Natural killer cell treated with Interleukin-12 subunit alpha and Interleukin-12 subunit beta and Interleukin-15 and Interleukin-18, amount 100 ng/mL, for 72 hours (primary cell): Measurements from ENCODE around the gene HINT1. TPM values are rescaled to one million over a fixed set of nuclear protein-coding genes. Genes with fewer than 3 reads are reported as not detected.

Experiments
- ATAC-seq, 2 donors: fragments of 150-1000 bp; cut with Tn5 transposase in 1 of 2; sonication (Bioruptor Pico), chemical (Tn5 transposase) in 1 of 2; 2 replicates each; pipeline ENCODE4 v1.10.0; 2021
- DNase-seq: peaks from one replicate; pipeline ENCODE4 v3.0.0; 2022; ENCODE audit warnings: low spot score
- H3K27ac Mint-ChIP-seq, 2 donors: 1 replicate in 1 of 2; 2 replicates in 1 of 2; pipeline ENCODE4 v1.8.0; 2022; ENCODE audit warnings: mixed read lengths in 2 of 2, mild to moderate bottlenecking in 1 of 2, moderate library complexity in 1 of 2
- H3K27me3 Mint-ChIP-seq, 2 donors: 1 replicate in 1 of 2; 2 replicates in 1 of 2; pipeline ENCODE4 v1.8.0; 2022; ENCODE audit warnings: mixed read lengths in 2 of 2
- H3K36me3 Mint-ChIP-seq: one replicate; pipeline ENCODE4 v1.8.0; 2022; ENCODE audit warnings: mixed read lengths
- H3K4me1 Mint-ChIP-seq, 2 donors: 1 replicate in 1 of 2; 2 replicates in 1 of 2; pipeline ENCODE4 v1.8.0; 2022; ENCODE audit warnings: low read depth in 2 of 2, mixed read lengths in 2 of 2, mild to moderate bottlenecking in 1 of 2
- H3K4me3 Mint-ChIP-seq: one replicate; pipeline ENCODE4 v1.8.0; 2022; ENCODE audit warnings: mixed read lengths
- H3K9me3 Mint-ChIP-seq: 2 replicates; pipeline ENCODE4 v1.8.0; 2022; ENCODE audit warnings: mixed read lengths
- total RNA-seq, 2 donors: library from RNA; stranded (reverse); gene quantifications; one replicate each; pipeline ENCODE4 v1.2.3, GENCODE V29; 2022

The HINT1 gene
- total RNA-seq = 100 to 1,000 TPM; 219 to 287 TPM

GRCh38 chr5:131165119-131165727 is at the start of gene HINT1:
Gene HINT1, minus strand, starts transcription at chr5:131165256. Its CDS starts 51 bp downstream, at chr5:131165205.
- H3K36me3 Mint-ChIP-seq = peaks cover 19% of the 10 kb centered on the region
- ATAC-seq (peak; percentile 94), DNase-seq (peak; percentile 95)
- H3K27me3 Mint-ChIP-seq = no peaks in the 10 kb centered on the region
- no peaks in the 10 kb centered on the region for H3K9me3 Mint-ChIP-seq
- H3K4me3 Mint-ChIP-seq = peak within 1 kb of the TSS; percentile 96
- peaks cover 26 to 49% of the 10 kb centered on the region in 2 donors for H3K4me1 Mint-ChIP-seq
- H3K27ac Mint-ChIP-seq = peak within 1 kb of the TSS; percentile 91 to 95

DNA sequence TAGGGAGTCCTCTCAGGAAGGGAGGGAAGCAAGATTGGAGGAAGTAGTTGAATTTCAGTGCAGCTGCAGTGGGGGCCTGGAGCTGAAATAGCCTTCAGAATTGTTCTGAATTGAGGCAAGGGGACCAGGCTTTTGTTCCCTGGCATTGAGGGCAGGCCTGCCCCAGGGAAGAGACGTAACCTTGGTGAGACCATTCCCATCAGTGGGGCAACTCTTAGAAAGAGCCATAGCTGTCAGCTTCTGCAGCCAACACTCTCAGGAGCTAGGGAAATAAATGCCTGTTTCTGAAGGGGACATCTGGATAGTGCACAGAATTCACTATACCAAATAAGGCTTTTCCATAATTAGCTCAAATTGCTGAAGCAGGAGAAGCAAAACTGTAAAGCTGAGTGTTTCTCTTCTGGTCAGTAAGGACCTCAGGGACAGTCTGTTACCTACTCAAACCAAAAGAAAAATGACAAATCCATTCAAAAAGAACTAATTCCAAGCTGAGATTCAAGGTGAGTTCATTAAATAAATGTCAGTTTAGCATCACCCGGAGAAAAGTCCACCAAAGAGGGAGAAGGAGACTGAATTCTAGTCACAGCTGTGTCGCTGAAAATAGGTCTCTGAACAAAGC is 49.7 kb upstream of the HINT1 start:
- H3K4me1 Mint-ChIP-seq = peaks cover 11 to 26% of the 10 kb centered on the region in 2 donors
- no peaks in the 10 kb centered on the region for H3K9me3 Mint-ChIP-seq
- H3K36me3 Mint-ChIP-seq = no peaks in the 10 kb centered on the region
- H3K27me3 Mint-ChIP-seq = no peaks in the 10 kb centered on the region
- peak overlapping the region in 1 of 2 donors; percentile 15 for H3K27ac Mint-ChIP-seq
- DNase-seq (no peak), ATAC-seq (no peak)
- H3K4me3 Mint-ChIP-seq = no peak overlapping the region

DNA sequence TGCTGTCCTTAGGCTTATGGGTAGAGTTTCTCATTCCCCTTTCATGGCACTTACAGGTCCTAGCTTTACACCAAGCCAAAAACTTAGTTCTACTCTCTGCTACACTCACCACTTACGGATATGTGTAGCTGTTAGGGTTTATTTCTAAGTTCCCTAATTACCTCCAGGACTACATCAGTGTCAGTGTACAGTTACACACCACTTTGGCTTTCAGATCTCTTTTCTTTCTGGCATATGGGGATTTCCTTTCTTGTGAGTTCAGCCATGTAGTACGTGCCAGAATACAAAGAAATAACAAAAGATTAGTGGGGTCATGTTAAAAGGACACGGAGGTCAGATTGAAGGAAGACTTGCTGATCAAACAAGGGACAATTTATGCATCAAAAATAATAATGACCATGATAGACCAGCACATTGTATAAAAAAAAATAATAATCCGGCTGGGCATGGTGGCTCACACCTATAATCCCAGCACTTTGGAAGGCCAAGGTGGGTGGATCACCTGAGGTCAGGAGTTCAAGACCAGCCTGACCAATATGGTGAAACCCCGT is 47.5 kb upstream of the HINT1 start:
- Mint-ChIP-seq H3K4me1 (peaks cover 21 to 32% of the 10 kb centered on the region in 2 donors), H3K9me3 (no peaks in the 10 kb centered on the region)

GRCh38 chr5:131211669-131212068 is 46.6 kb upstream of the HINT1 start:
- Mint-ChIP-seq H3K27me3 (no peaks in the 10 kb centered on the region), H3K4me3 (no peak overlapping the region), H3K9me3 (no peaks in the 10 kb centered on the region), H3K4me1 (peaks cover 30 to 40% of the 10 kb centered on the region in 2 donors), H3K36me3 (no peaks in the 10 kb centered on the region), H3K27ac (peak overlapping the region; percentile 91 to 95)
- DNase-seq (no peak), ATAC-seq (no peak)

More for the DNA sequence above, 47.5 kb upstream of the HINT1 start:
- no peak for ATAC-seq
- H3K4me3 Mint-ChIP-seq = no peak overlapping the region
- DNase-seq = no peak
- H3K27me3 Mint-ChIP-seq = no peaks in the 10 kb centered on the region
- no peaks in the 10 kb centered on the region for H3K36me3 Mint-ChIP-seq
- H3K27ac Mint-ChIP-seq = peak overlapping the region in 1 of 2 donors; percentile 36

DNA sequence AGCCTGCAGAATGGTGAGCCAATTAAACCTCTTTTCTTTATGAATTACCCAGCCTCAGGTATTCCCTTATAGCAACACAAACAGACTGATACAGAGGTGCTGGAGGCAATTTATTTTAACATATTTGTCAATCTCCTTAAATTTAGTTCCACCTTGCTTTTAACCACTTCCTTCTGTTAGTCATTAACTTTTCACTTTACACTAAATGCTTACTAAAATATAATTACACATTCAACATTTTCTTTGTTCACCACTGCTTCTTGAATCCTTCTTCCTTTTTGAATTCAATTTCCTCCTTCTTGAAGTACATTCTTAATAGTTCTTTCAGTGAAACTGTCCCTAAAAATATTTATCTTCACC is 45.1 kb upstream of the HINT1 start:
- no peaks in the 10 kb centered on the region for H3K36me3 Mint-ChIP-seq
- peak overlapping the region; percentile 91 to 95 for H3K27ac Mint-ChIP-seq
- H3K4me1 Mint-ChIP-seq = peaks cover 39 to 43% of the 10 kb centered on the region in 2 donors
- DNase-seq (no peak), ATAC-seq (peak in 1 of 2 donors; percentile 23)
- peak overlapping the region; percentile 90 for H3K4me3 Mint-ChIP-seq
- H3K27me3 Mint-ChIP-seq = no peaks in the 10 kb centered on the region
- no peaks in the 10 kb centered on the region for H3K9me3 Mint-ChIP-seq

DNA sequence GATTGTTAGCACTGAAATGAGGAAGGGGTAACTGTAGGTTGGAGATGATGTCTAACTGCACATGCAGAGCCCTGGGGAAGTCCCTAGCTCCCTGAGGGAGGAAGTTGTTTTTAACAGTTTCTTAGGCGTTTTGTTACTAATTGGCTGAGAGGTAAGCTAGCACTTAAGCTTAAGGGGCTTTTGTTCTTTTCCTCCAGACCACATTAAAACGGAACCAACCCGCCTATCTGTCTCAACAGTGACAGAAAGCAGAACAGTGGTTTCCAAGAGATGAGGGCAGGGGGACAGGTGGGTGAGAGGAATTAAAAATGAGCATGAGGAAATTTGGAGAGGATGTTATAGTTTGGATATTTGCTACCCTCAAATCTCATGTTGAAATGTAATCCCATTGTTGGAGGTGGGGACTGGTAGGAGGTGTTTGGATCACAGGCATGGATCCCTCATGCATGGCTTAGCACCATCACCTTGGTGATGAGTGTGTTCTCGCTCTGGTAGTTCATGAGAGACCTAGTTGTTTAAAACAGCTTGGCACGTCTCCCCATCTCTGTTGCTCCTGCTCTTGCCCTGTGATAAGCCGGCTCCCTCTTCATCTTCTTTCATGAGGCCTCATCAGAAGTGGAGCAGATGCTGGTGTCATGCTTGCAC is 44.6 kb upstream of the HINT1 start:
- peak overlapping the region; percentile 90 for H3K4me3 Mint-ChIP-seq
- peaks cover 39 to 43% of the 10 kb centered on the region in 2 donors for H3K4me1 Mint-ChIP-seq
- no peaks in the 10 kb centered on the region for H3K36me3 Mint-ChIP-seq
- no peaks in the 10 kb centered on the region for H3K9me3 Mint-ChIP-seq
- H3K27me3 Mint-ChIP-seq = no peaks in the 10 kb centered on the region
- ATAC-seq (peak; percentile 93), DNase-seq (peak; percentile 71)
- H3K27ac Mint-ChIP-seq = peak overlapping the region; percentile 91 to 95

GRCh38 chr5:131209175-131209505 is 44.1 kb upstream of the HINT1 start:
- no peaks in the 10 kb centered on the region for H3K9me3 Mint-ChIP-seq
- H3K27ac Mint-ChIP-seq = peak overlapping the region; percentile 91 to 95
- no peak for DNase-seq
- H3K36me3 Mint-ChIP-seq = no peaks in the 10 kb centered on the region
- no peaks in the 10 kb centered on the region for H3K27me3 Mint-ChIP-seq
- H3K4me1 Mint-ChIP-seq = peaks cover 39 to 40% of the 10 kb centered on the region in 2 donors
- no peak for ATAC-seq
- peak overlapping the region; percentile 90 for H3K4me3 Mint-ChIP-seq

- DNase-seq (no peak), ATAC-seq (peak; percentile 72 to 75)
- Mint-ChIP-seq H3K4me3 (peak overlapping the region; percentile 63), H3K36me3 (no peaks in the 10 kb centered on the region), H3K27me3 (no peaks in the 10 kb centered on the region), H3K27ac (peak overlapping the region; percentile 31 to 69), H3K4me1 (peaks cover 36 to 39% of the 10 kb centered on the region in 2 donors), H3K9me3 (no peaks in the 10 kb centered on the region)
These were observed 41.7 kb upstream of the HINT1 start for GRCh38 chr5:131206772-131207171.

- peaks cover 33 to 39% of the 10 kb centered on the region in 2 donors for H3K4me1 Mint-ChIP-seq
- H3K36me3 Mint-ChIP-seq = no peaks in the 10 kb centered on the region
- no peaks in the 10 kb centered on the region for H3K9me3 Mint-ChIP-seq
- peak overlapping the region; percentile 31 to 72 for H3K27ac Mint-ChIP-seq
- DNase-seq = no peak
- no peak for ATAC-seq
- H3K4me3 Mint-ChIP-seq = peak overlapping the region; percentile 63
- no peaks in the 10 kb centered on the region for H3K27me3 Mint-ChIP-seq
These were observed 41.0 kb upstream of the HINT1 start for GRCh38 chr5:131206061-131206460.

DNA sequence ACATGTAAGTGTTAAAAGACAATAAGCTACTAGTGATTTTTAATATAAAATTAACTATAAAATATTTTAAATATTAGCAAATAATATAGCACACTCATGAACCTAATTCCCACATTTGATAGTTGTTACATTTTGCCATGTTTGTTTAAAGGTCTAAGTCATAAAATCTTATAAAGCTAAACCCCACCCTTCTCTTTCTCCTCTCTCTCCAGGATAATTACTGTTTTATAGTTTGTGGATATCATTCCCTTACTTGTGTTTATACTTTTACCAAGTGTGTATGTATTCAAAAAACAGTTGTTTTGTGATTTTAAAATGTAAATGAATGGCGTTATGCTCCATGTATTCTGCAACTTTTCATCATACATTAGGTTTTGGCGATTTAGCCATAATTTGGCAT is 39.9 kb upstream of the HINT1 start:
- ATAC-seq = no peak

DNA sequence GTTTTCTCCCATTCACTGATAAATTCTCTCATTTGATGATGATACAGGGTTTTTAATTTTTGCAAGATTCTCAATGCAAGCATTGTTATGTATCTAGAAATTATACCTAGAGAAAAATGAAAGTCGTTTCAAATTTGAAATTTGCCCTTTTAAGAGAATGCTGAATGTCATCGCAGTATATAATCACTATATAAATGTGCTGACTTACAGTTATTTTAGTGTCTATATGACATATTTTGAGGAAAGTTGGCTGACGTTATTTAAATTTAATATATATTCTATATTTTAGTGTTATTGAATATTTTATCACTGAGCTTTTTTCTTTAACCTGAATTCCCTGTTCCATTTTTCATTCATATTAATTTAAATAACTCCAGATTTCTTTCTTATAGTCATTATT is 35.5 kb upstream of the HINT1 start:
- Mint-ChIP-seq H3K36me3 (no peaks in the 10 kb centered on the region), H3K27ac (no peak overlapping the region), H3K4me3 (no peak overlapping the region), H3K9me3 (no peaks in the 10 kb centered on the region), H3K27me3 (no peaks in the 10 kb centered on the region), H3K4me1 (peaks cover 0 to 3% of the 10 kb centered on the region in 2 donors)
- ATAC-seq (no peak), DNase-seq (no peak)

More for the DNA sequence above, 39.9 kb upstream of the HINT1 start:
- Mint-ChIP-seq H3K27me3 (no peaks in the 10 kb centered on the region), H3K9me3 (no peaks in the 10 kb centered on the region), H3K4me1 (peaks cover 22 to 30% of the 10 kb centered on the region in 2 donors), H3K4me3 (no peak overlapping the region), H3K27ac (no peak overlapping the region), H3K36me3 (no peaks in the 10 kb centered on the region)
- DNase-seq = no peak

- no peak overlapping the region for H3K4me3 Mint-ChIP-seq
- H3K36me3 Mint-ChIP-seq = no peaks in the 10 kb centered on the region
- no peak for DNase-seq
- no peaks in the 10 kb centered on the region for H3K9me3 Mint-ChIP-seq
- peaks cover 0 to 3% of the 10 kb centered on the region in 2 donors for H3K4me1 Mint-ChIP-seq
- ATAC-seq = no peak
- H3K27me3 Mint-ChIP-seq = no peaks in the 10 kb centered on the region
- peak overlapping the region in 1 of 2 donors; percentile 41 for H3K27ac Mint-ChIP-seq
These were observed 33.6 kb upstream of the HINT1 start for GRCh38 chr5:131198625-131199024.

DNA sequence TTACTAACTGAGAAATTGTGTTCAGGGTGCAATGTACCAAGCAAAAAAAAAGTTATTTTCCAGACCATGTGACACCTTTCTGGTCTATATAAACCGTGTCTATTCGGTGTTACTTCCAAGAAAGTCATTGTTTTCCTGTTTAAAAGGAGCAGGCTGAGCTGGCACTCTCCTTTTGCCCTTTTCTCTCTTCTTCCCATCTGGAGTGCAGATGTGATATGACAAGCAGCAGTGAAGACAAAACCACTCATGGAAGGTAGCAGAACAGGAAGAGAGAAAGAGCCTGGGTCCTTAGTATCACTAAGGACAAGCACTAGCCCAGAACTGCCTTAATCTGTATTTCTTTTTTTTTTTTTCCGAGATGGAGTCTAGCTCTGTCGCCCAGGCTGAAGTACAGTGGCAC is 31.3 kb upstream of the HINT1 start:
- Mint-ChIP-seq H3K9me3 (no peaks in the 10 kb centered on the region), H3K4me1 (peaks cover 0 to 3% of the 10 kb centered on the region in 2 donors), H3K4me3 (no peak overlapping the region), H3K27ac (peak overlapping the region in 1 of 2 donors; percentile 31), H3K36me3 (no peaks in the 10 kb centered on the region), H3K27me3 (no peaks in the 10 kb centered on the region)
- ATAC-seq (no peak), DNase-seq (no peak)

DNA sequence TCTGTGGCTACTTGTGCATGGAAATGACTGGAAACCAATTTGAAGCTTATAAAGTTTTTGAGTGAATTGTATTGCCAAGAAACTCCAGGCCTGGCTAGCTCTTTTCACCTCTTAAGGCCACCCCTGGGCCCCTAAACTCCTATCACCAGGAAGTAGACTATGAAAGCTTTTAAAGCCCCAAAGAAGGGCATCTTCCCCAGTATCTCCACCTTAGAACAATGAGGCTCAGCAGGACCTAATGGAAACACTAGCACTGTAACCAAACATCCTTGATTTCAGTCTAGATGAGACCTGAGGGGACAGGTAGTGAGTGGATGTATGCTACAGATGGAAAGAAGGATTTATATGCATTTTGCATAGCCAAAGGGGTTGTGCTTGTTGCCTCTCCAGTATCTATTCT is 30.6 kb upstream of the HINT1 start:
- Mint-ChIP-seq H3K4me3 (no peak overlapping the region), H3K27me3 (no peaks in the 10 kb centered on the region), H3K36me3 (no peaks in the 10 kb centered on the region), H3K9me3 (no peaks in the 10 kb centered on the region), H3K27ac (peak overlapping the region in 1 of 2 donors; percentile 31), H3K4me1 (peaks cover 0 to 3% of the 10 kb centered on the region in 2 donors)
- ATAC-seq (no peak), DNase-seq (no peak)
